Mesothelial cell of epicardium (in vitro differentiated cells): ENCODE results near the gene OXER1. TPM values are rescaled to one million over a fixed set of nuclear protein-coding genes. Genes with fewer than 3 reads are reported as not detected.

ENCODE experiments used
- DNase-seq, 2 experiments: peaks; one replicate each; pipeline ENCODE4 v3.0.0; 2021; ENCODE audit warnings: low spot score in 2 of 2; ENCODE audit not compliant: unreplicated experiment in 2 of 2
- H3K27ac Mint-ChIP-seq: 2 replicates; pipeline ENCODE4 v1.8.0; 2021; ENCODE audit warnings: mixed read lengths
- H3K27me3 Mint-ChIP-seq: 2 replicates; pipeline ENCODE4 v1.8.0; 2021; ENCODE audit warnings: low read depth, mixed read lengths
- H3K36me3 Mint-ChIP-seq: 2 replicates; pipeline ENCODE4 v1.8.0; 2021; ENCODE audit warnings: mixed read lengths
- H3K4me1 Mint-ChIP-seq: 2 replicates; pipeline ENCODE4 v1.8.0; 2021; ENCODE audit warnings: mixed read lengths
- H3K4me3 Mint-ChIP-seq: 2 replicates; pipeline ENCODE4 v1.8.0; 2021; ENCODE audit warnings: mild to moderate bottlenecking, moderate library complexity, mixed read lengths
- H3K9me3 Mint-ChIP-seq: 2 replicates; pipeline ENCODE4 v1.8.0; 2021; ENCODE audit warnings: mixed read lengths
- CTCF ChIP-seq: fragments of 200-600 bp; sonication (generic); IDR thresholded peaks from one replicate; pipeline ENCODE4 v1.5.0; 2021; ENCODE audit warnings: antibody characterized with exemption; ENCODE audit not compliant: unreplicated experiment
- total RNA-seq: library from RNA; stranded (reverse); gene quantifications from 3 replicates; pipeline ENCODE4 v1.2.1, GENCODE V29; 2021

The OXER1 gene
- total RNA-seq, 1 donor from 2014 or later = 7.5 TPM

- Mint-ChIP-seq H3K27me3 (no peaks in the 10 kb centered on the region), H3K9me3 (no peaks in the 10 kb centered on the region), H3K4me1 (peaks cover 1% of the 10 kb centered on the region), H3K36me3 (peaks cover 8% of the 10 kb centered on the region), H3K27ac (no peak overlapping the region), H3K4me3 (no peak overlapping the region)
- no peak for DNase-seq
- TF ChIP-seq CTCF = no peak
Observed at GRCh38 chr2:42761554-42761953, 2.4 kb downstream of the OXER1 start.

- Mint-ChIP-seq H3K9me3 (no peaks in the 10 kb centered on the region), H3K27ac (no peak overlapping the region), H3K27me3 (no peaks in the 10 kb centered on the region), H3K36me3 (peaks cover 8% of the 10 kb centered on the region), H3K4me3 (no peak overlapping the region), H3K4me1 (peaks cover 5% of the 10 kb centered on the region)
- no peak for TF ChIP-seq CTCF
- no peak for DNase-seq
Observed at GRCh38 chr2:42758751-42759150, 5.2 kb downstream of the OXER1 start.

GRCh38 chr2:42757981-42758740 lies 5.8 kb downstream of the OXER1 start:
- DNase-seq = no peak
- Mint-ChIP-seq H3K27me3 (no peaks in the 10 kb centered on the region), H3K9me3 (no peaks in the 10 kb centered on the region), H3K4me3 (no peak overlapping the region), H3K4me1 (peaks cover 8% of the 10 kb centered on the region), H3K36me3 (peaks cover 9% of the 10 kb centered on the region), H3K27ac (no peak overlapping the region)
- TF ChIP-seq CTCF = no peak

GRCh38 chr2:42756966-42757513 lies 6.9 kb downstream of the OXER1 start:
- TF ChIP-seq CTCF = no peak
- Mint-ChIP-seq H3K36me3 (peaks cover 7% of the 10 kb centered on the region), H3K27ac (no peak overlapping the region), H3K9me3 (no peaks in the 10 kb centered on the region), H3K4me1 (peaks cover 8% of the 10 kb centered on the region), H3K4me3 (no peak overlapping the region), H3K27me3 (no peaks in the 10 kb centered on the region)
- no peak for DNase-seq

- Mint-ChIP-seq H3K4me1 (peaks cover 8% of the 10 kb centered on the region), H3K27ac (no peak overlapping the region), H3K9me3 (no peaks in the 10 kb centered on the region), H3K4me3 (no peak overlapping the region), H3K27me3 (no peaks in the 10 kb centered on the region), H3K36me3 (peaks cover 7% of the 10 kb centered on the region)
- DNase-seq = no peak
- no peak for TF ChIP-seq CTCF
Observed at GRCh38 chr2:42756150-42756775, 7.7 kb downstream of the OXER1 start.
